K562 (cell line): Measurements from ENCODE around the gene SLC10A1.

Experiments
- E2F3 ChIP-seq: fragments of 250-450 bp; sonication (Bioruptor Pico); IDR thresholded peaks from 2 replicates; pipeline ENCODE4 v1.4.0; 2020; ENCODE audit warnings: mild to moderate bottlenecking
- IRF2 ChIP-seq: sonication (generic); formaldehyde crosslinking; IDR thresholded peaks from 2 replicates; pipeline ENCODE4 v1.8.1; 2022; ENCODE audit warnings: mild to moderate bottlenecking, missing genetic modification reagents
- KDM1A ChIP-seq, 2 experiments: fragments of 450-650 bp; IDR thresholded peaks; 2 replicates each; pipeline ENCODE4 v1.6.1; 2016; ENCODE audit warnings: mild to moderate bottlenecking in 2 of 2
- NFYB ChIP-seq: IDR thresholded peaks from 2 replicates; pipeline ENCODE4 v1.6.1; 2011; ENCODE audit warnings: mild to moderate bottlenecking, moderate library complexity; ENCODE audit not compliant: insufficient read length; ENCODE audit errors: extremely low read depth
- ZC3H8 ChIP-seq: fragments of 450-650 bp; IDR thresholded peaks from 2 replicates; pipeline ENCODE4 v1.6.1; 2017
- ZFP36 ChIP-seq: fragments of 150-350 bp; IDR thresholded peaks from 2 replicates; pipeline ENCODE4 v1.6.1; 2018; ENCODE audit warnings: low read length, low read depth; ENCODE audit not compliant: partially characterized antibody
- ZNF592 ChIP-seq: fragments of 450-650 bp; IDR thresholded peaks from 2 replicates; pipeline ENCODE4 v1.6.1; 2017; ENCODE audit warnings: antibody characterized with exemption, mild to moderate bottlenecking

- TF ChIP-seq ZNF592 (no peak), IRF2 (CRISPR knock-in tag) (no peak), ZC3H8 (no peak), ZFP36 (no peak), E2F3 (CRISPR knock-in tag) (no peak), NFYB (no peak), KDM1A (IDR thresholded peaks at IDR 0.05) (no peak)
These were observed 4.1 kb downstream of the SLC10A1 start for GRCh38 chr14:69792887-69793421.
